ENCODE results near the gene HIPK2. TPM values are rescaled to one million over a fixed set of nuclear protein-coding genes. Genes with fewer than 3 reads are reported as not detected.

Gene HIPK2
- total and polyA plus RNA-seq, 2 of the 4 experiments (the other 2 are of a cell fraction) = 22.0 to 27.1 TPM

GRCh38 chr7:139582130-139582650, 195.6 kb downstream of the HIPK2 start:
- H3K9me1 ChIP-seq (ENCODE audit: insufficient read depth, low read length) = 0 out of 2 replicates have a peak, but pooled peaks cover 4% of the 10 kb centered on the region
- no peak overlapping the region for H3K4me3 ChIP-seq (ENCODE audit: insufficient read depth, low read depth, low read length)
- no peak overlapping the region for H4K91ac ChIP-seq (ENCODE audit: insufficient read depth, low read depth, low read length)
- H2BK120ac ChIP-seq (ENCODE audit: low read depth, low read length) = no peak overlapping the region
- H2BK15ac ChIP-seq (ENCODE audit: low read depth, low read length) = no peak overlapping the region
- no peak overlapping the region for H4K8ac ChIP-seq (ENCODE audit: low read depth in 2 of 2, low read length in 2 of 2)
- H2AK9ac ChIP-seq (replicated peaks; ENCODE audit: low read depth, low read length, poor library complexity) = no peak overlapping the region
- H3K23ac ChIP-seq (ENCODE audit: low read depth, low read length) = no peak overlapping the region
- intact Hi-C loops (cut with micrococcal nuclease) (no loop called here), in situ Hi-C loops (cut with MboI; ENCODE audit: low sequenced_read_pairs) (no loop called here), dilution Hi-C loops (cut with HindIII; ENCODE audit: low sequenced_read_pairs, unreplicated experiment) (no loop called here)
- no peak overlapping the region for H2AK5ac ChIP-seq (ENCODE audit: low read depth, low read length)
- no peak overlapping the region for H2AFZ ChIP-seq (replicated peaks; ENCODE audit: low read length, poor library complexity)
- no peak overlapping the region for H4K5ac ChIP-seq (ENCODE audit: low read depth, low read length)
- peaks cover 79% of the 10 kb centered on the region for H3K36me3 ChIP-seq (ENCODE audit: control insufficient read depth, insufficient read depth, low read length)
- no peak overlapping the region for H3K4me2 ChIP-seq (ENCODE audit: low read depth, low read length)
- ChIA-PET CTCF (no interaction called here), POLR2A (ENCODE audit: unreplicated experiment) (no interaction called here)
- H3K18ac ChIP-seq (ENCODE audit: low read depth, low read length) = no peak overlapping the region
- no peak overlapping the region for H2BK20ac ChIP-seq (ENCODE audit: low read depth, low read length)
- no peak overlapping the region for H3K9ac ChIP-seq (ENCODE audit: low read depth, low read length)
- TF ChIP-seq NFE2L2 (IDR thresholded peaks at IDR 0.05; ENCODE audit: low read depth, low read length) (no peak), MXI1 (IDR thresholded peaks at IDR 0.05; ENCODE audit: borderline replicate concordance, low read depth, low read length) (no peak), CTCF (conservative IDR thresholded peaks at IDR 0.05; ENCODE audit: low read depth, low read length) (no peak), SMC3 (IDR thresholded peaks at IDR 0.05; ENCODE audit: low read depth, low read length) (no peak), MAFK (IDR thresholded peaks at IDR 0.05; ENCODE audit: low read depth, low read length) (no peak), POLR2A (IDR thresholded peaks at IDR 0.05; ENCODE audit: low read depth, low read length) (no peak), CHD1 (IDR thresholded peaks at IDR 0.05; ENCODE audit: low read depth, low read length) (no peak), FOS (IDR thresholded peaks at IDR 0.05; ENCODE audit: low read depth, low read length) (no peak)
- TF ChIP-seq, protein P1, sequence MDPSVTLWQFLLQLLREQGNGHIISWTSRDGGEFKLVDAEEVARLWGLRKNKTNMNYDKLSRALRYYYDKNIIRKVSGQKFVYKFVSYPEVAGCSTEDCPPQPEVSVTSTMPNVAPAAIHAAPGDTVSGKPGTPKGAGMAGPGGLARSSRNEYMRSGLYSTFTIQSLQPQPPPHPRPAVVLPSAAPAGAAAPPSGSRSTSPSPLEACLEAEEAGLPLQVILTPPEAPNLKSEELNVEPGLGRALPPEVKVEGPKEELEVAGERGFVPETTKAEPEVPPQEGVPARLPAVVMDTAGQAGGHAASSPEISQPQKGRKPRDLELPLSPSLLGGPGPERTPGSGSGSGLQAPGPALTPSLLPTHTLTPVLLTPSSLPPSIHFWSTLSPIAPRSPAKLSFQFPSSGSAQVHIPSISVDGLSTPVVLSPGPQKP (IDR thresholded peaks at IDR 0.05; ENCODE audit: borderline replicate concordance, low read depth, low read length) = no peak
- TF ChIP-seq, protein P2, sequence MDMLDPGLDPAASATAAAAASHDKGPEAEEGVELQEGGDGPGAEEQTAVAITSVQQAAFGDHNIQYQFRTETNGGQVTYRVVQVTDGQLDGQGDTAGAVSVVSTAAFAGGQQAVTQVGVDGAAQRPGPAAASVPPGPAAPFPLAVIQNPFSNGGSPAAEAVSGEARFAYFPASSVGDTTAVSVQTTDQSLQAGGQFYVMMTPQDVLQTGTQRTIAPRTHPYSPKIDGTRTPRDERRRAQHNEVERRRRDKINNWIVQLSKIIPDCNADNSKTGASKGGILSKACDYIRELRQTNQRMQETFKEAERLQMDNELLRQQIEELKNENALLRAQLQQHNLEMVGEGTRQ (IDR thresholded peaks at IDR 0.05; ENCODE audit: low read depth, low read length) = no peak
- H3K4ac ChIP-seq (ENCODE audit: low read depth, low read length) = no peak overlapping the region
- no peaks in the 10 kb centered on the region for H3K9me3 ChIP-seq (ENCODE audit: control insufficient read depth, insufficient read depth, low read length)
- no TSS peak for BruUV-seq (replicated peaks)
- ATAC-seq (ENCODE audit: low read depth) (no peak), DNase-seq (no peak)
- peaks cover 8 to 21% of the 10 kb centered on the region in 2 experiments; a peak in 3 of 4 replicates for H3K79me1 ChIP-seq (ENCODE audit: low read depth in 1 of 2, low read length in 2 of 2)
- no peaks in the 10 kb centered on the region for H3K27me3 ChIP-seq (ENCODE audit: control insufficient read depth, insufficient read depth, low read length)
- no peaks in the 10 kb centered on the region for H3K4me1 ChIP-seq (ENCODE audit: control insufficient read depth, insufficient read depth, low read length)
- no peak overlapping the region for H3K27ac ChIP-seq (ENCODE audit: insufficient read depth, low read length)
- no peak overlapping the region for H2BK5ac ChIP-seq (ENCODE audit: low read depth, low read length, poor library complexity, severe bottlenecking)
- H3K56ac ChIP-seq (ENCODE audit: extremely low read depth, insufficient read depth, low read length) = no peak overlapping the region
- H4K20me1 ChIP-seq (ENCODE audit: insufficient read depth, low read length) = peaks cover 9% of the 10 kb centered on the region; the same call in 1 of the 2 replicates
- 91% methylated on average over 9 of the region's 14 CpGs; no CpG with 5 or more reads in 1 of the 2 experiments for WGBS, 2 experiments (ENCODE audit: extremely low coverage in 2 of 2, insufficient read length in 1 of 2)
- H3K14ac ChIP-seq (replicated peaks; ENCODE audit: low read depth, low read length) = no peak overlapping the region

Measured in IMR-90 (cell line).